ENCODE results near the gene FAM174C.

The FAM174C gene

DNA sequence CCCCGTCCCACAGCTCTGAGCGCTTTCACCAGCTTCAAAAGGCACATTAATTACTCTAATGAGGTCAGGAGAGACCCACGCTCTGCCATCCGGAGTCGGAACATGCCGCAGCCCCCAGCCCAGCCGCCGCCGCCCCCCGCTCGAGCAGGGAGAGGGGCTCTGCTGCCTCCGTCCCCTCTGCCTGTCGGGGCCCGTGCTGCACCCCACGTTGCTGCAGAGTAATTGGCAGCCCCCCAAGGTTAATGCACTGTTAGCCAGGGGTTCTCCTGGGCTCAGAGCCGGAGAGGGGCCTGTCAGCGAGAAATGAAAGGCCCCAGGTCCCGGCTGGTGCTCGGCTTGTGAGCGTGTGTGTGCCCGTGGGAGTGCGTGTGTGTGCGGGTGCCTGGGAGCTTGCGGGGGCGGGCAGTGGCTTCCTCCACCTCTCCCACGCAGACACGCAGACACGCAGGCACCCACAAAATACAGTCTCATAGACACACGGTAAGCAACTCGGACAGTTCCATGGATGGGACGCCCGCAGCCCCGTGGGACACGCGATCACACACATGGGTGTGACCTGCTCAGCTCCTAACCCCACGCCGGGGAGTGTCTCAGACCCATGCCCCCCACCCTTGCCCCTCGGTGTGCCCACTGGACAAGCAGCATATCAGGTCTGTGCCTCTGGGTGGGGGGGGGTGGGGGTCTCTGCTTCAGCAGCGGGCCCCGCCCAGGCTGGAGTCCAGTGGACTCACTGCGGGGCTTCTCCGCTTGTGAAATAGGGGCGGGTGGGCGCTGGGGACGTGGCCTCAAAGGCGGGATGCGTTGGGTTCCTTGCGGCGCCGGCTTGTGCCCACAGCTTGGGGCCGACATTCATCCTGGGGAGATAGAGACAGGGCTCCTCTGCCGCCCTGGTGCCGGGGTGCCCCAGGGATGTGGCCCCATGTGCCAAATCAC, 5.6 kb downstream of the FAM174C start:
- Histone ChIP-seq H3K36me3 (replicated peaks; ENCODE audit: low read depth, low read length) (peaks cover 12% of the 10 kb centered on the region), H4K20me1 (ENCODE audit: insufficient read depth, low read length) (peaks cover 5% of the 10 kb centered on the region; the same call in 1 of the 2 replicates), H3K27ac (ENCODE audit: low read length) (no peak overlapping the region), H3K4me3 (ENCODE audit: low read length) (no peak overlapping the region), H3K4me1 (ENCODE audit: low read length) (peaks cover 9% of the 10 kb centered on the region), H3K4me2 (ENCODE audit: low read length) (no peak overlapping the region), H3K9ac (ENCODE audit: low read length) (no peak overlapping the region), H2AFZ (ENCODE audit: low read depth, low read length) (no peak overlapping the region), H3K9me3 (ENCODE audit: insufficient read depth, low read length) (no peaks in the 10 kb centered on the region), H3K79me2 (ENCODE audit: low read length) (peaks cover 13% of the 10 kb centered on the region), H3K27me3 (ENCODE audit: low read depth, low read length) (peaks cover 9% of the 10 kb centered on the region; the same call in 1 of the 2 replicates)
- TF ChIP-seq, protein P1, sequence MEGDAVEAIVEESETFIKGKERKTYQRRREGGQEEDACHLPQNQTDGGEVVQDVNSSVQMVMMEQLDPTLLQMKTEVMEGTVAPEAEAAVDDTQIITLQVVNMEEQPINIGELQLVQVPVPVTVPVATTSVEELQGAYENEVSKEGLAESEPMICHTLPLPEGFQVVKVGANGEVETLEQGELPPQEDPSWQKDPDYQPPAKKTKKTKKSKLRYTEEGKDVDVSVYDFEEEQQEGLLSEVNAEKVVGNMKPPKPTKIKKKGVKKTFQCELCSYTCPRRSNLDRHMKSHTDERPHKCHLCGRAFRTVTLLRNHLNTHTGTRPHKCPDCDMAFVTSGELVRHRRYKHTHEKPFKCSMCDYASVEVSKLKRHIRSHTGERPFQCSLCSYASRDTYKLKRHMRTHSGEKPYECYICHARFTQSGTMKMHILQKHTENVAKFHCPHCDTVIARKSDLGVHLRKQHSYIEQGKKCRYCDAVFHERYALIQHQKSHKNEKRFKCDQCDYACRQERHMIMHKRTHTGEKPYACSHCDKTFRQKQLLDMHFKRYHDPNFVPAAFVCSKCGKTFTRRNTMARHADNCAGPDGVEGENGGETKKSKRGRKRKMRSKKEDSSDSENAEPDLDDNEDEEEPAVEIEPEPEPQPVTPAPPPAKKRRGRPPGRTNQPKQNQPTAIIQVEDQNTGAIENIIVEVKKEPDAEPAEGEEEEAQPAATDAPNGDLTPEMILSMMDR (IDR thresholded peaks at IDR 0.05; ENCODE audit: low read depth, low read length) = no peak
- no peak for TF ChIP-seq EZH2phosphoT487 (IDR thresholded peaks at IDR 0.05; ENCODE audit: low read depth)

DNA sequence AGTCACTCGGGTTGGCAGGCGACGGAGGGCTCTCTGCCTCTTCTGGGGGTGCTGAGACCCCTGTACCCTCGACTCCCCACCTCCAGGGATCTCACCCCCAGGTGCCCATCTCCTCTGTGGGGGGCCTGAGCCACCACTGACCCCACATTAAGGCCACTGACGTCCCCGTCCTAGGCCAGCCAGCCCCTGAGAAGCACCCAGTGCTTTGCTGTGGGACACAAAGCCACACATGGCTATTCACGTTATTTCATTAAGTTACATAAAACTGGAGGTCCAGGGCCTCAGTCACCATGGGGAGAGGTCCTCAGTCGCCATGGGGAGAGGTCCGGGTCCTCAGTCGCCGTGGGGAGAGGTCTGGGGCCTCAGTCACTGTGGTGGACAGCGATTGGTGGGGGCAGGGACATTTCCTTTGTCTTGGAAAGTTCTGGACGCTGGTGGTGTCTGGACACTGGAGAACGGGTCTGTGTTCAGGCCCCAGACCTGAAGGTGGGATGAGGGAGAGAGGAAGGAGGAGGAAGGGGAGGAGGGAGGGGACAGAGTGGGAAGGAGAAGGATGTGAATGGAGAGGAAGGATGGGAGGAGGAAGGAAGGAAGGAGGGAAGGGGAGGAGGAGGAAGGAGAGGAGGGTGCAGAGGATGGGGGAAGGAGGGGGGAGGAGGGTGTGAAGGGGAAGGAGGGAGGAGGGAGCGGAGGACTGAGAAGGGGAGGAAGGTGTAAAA, 6.4 kb downstream of the FAM174C start:
- no peak overlapping the region for H2AFZ ChIP-seq (ENCODE audit: low read depth, low read length)
- peaks cover 5% of the 10 kb centered on the region; the same call in 1 of the 2 replicates for H4K20me1 ChIP-seq (ENCODE audit: insufficient read depth, low read length)
- no peaks in the 10 kb centered on the region for H3K9me3 ChIP-seq (ENCODE audit: insufficient read depth, low read length)
- TF ChIP-seq EZH2phosphoT487 (IDR thresholded peaks at IDR 0.05; ENCODE audit: low read depth) = no peak
- TF ChIP-seq, protein P1 (IDR thresholded peaks at IDR 0.05; ENCODE audit: low read depth, low read length) = no peak
- peaks cover 5% of the 10 kb centered on the region for H3K79me2 ChIP-seq (ENCODE audit: low read length)
- H3K4me2 ChIP-seq (ENCODE audit: low read length) = no peak overlapping the region
- no peak overlapping the region for H3K27ac ChIP-seq (ENCODE audit: low read length)
- peaks cover 3% of the 10 kb centered on the region for H3K4me1 ChIP-seq (ENCODE audit: low read length)
- no peak overlapping the region for H3K9ac ChIP-seq (ENCODE audit: low read length)
- H3K4me3 ChIP-seq (ENCODE audit: low read length) = no peak overlapping the region
- H3K36me3 ChIP-seq (replicated peaks; ENCODE audit: low read depth, low read length) = peaks cover 12% of the 10 kb centered on the region
- H3K27me3 ChIP-seq (ENCODE audit: low read depth, low read length) = peaks cover 9% of the 10 kb centered on the region; the same call in 1 of the 2 replicates

DNA sequence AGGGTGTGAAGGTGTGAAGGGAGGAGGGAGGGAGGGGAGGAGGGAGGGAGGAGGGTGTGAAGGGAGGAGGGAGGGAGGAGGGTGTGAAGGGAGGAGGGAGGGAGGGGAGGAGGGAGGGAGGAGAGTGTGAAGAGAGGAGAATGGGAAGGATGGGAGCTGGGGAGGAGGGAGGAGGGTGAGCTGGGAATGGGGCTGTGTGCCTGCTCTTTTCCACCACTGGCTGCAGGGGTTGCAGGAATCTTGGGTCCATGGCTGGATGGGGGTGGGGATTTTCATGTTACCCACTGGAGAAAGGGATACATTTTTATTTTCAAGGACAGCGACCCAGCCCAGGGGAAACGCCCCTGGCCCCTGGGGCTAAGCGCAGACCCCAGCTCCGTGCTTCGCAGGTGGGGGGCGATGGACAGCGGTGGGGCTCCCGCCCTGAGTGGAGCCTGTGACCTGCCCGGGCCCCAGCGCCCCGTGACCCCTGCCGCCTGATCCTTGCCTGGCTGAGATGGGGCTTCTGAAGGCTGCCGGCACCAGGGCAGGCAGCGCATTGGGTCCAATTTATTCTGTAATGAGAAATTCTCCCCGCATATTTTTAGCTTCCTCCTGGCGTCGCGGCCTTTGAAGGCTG, 7.4 kb downstream of the FAM174C start:
- Histone ChIP-seq H3K4me1 (ENCODE audit: low read length) (no peaks in the 10 kb centered on the region), H3K27ac (ENCODE audit: low read length) (no peak overlapping the region), H3K4me2 (ENCODE audit: low read length) (no peak overlapping the region), H3K79me2 (ENCODE audit: low read length) (no peaks in the 10 kb centered on the region), H3K9ac (ENCODE audit: low read length) (no peak overlapping the region), H4K20me1 (ENCODE audit: insufficient read depth, low read length) (peaks cover 5% of the 10 kb centered on the region; the same call in 1 of the 2 replicates), H3K9me3 (ENCODE audit: insufficient read depth, low read length) (no peaks in the 10 kb centered on the region), H3K27me3 (ENCODE audit: low read depth, low read length) (peaks cover 9% of the 10 kb centered on the region; the same call in 1 of the 2 replicates), H2AFZ (ENCODE audit: low read depth, low read length) (no peak overlapping the region), H3K4me3 (ENCODE audit: low read length) (no peak overlapping the region), H3K36me3 (replicated peaks; ENCODE audit: low read depth, low read length) (peaks cover 12% of the 10 kb centered on the region)
- TF ChIP-seq, protein P1 (IDR thresholded peaks at IDR 0.05; ENCODE audit: low read depth, low read length) = no peak
- no peak for TF ChIP-seq EZH2phosphoT487 (IDR thresholded peaks at IDR 0.05; ENCODE audit: low read depth)

Measured in OCI-LY3 (cell line).